Neural cell (in vitro differentiated cells): ENCODE results near the gene FCMR. TPM values are rescaled to one million over a fixed set of nuclear protein-coding genes. Genes with fewer than 3 reads are reported as not detected.

Source experiments
- H2AFZ ChIP-seq: fragments of 200-600, 300-800 bp; sonication (generic), shearing (Covaris generic); 2 replicates; pipeline ENCODE4 v1.6.0; 2014; ENCODE audit warnings: low read depth, mild to moderate bottlenecking, antibody characterized with exemption, low read length, moderate library complexity
- H3F3A ChIP-seq: fragments of 200-600 bp; shearing (Covaris generic); 2 replicates; pipeline ENCODE4 v1.6.1; 2016; ENCODE audit warnings: mild to moderate bottlenecking, moderate library complexity, mixed read lengths, antibody characterized with exemption, low read length; ENCODE audit not compliant: insufficient read depth, poor library complexity, severe bottlenecking
- H3K27ac ChIP-seq: fragments of 200-600, 300-800 bp; sonication (generic), shearing (Covaris generic); 2 replicates; pipeline ENCODE4 v1.5.1; 2014; ENCODE audit warnings: mild to moderate bottlenecking, low read length, moderate library complexity
- H3K27me3 ChIP-seq: fragments of 300-800, 200-600 bp; sonication (generic), shearing (Covaris generic); 2 replicates; pipeline ENCODE4 v1.6.0; 2014; ENCODE audit warnings: mild to moderate bottlenecking, low read depth, low read length, moderate library complexity; ENCODE audit not compliant: insufficient read depth
- H3K36me3 ChIP-seq: fragments of 300-800, 200-600 bp; sonication (generic), shearing (Covaris generic); 2 replicates; pipeline ENCODE4 v1.5.1; 2014; ENCODE audit warnings: mild to moderate bottlenecking, antibody characterized with exemption, low read length, moderate library complexity; ENCODE audit not compliant: insufficient read depth
- H3K4me2 ChIP-seq: fragments of 300-800, 200-600 bp; sonication (generic), shearing (Covaris generic); 2 replicates; pipeline ENCODE4 v1.6.0; 2014; ENCODE audit warnings: mild to moderate bottlenecking, low read length
- H3K4me3 ChIP-seq: fragments of 300-800, 200-600 bp; sonication (generic), shearing (Covaris generic); 2 replicates; pipeline ENCODE4 v1.5.1; 2014; ENCODE audit warnings: mild to moderate bottlenecking, low read length, moderate library complexity
- H3K79me2 ChIP-seq: fragments of 200-600 bp; shearing (Covaris generic); replicated peaks from 2 replicates; pipeline ENCODE4 v1.6.0; 2014; ENCODE audit warnings: mild to moderate bottlenecking, low read length, moderate library complexity; ENCODE audit not compliant: insufficient read depth
- H3K9ac ChIP-seq: fragments of 300-800, 200-600 bp; sonication (generic), shearing (Covaris generic); 2 replicates; pipeline ENCODE4 v1.6.1; 2016; ENCODE audit warnings: mild to moderate bottlenecking, low read length, mixed read lengths
- H3K9me2 ChIP-seq: fragments of 200-600 bp; shearing (Covaris generic); 2 replicates; pipeline ENCODE4 v1.6.1; 2016; ENCODE audit warnings: mild to moderate bottlenecking, low read length, mixed read lengths; ENCODE audit not compliant: insufficient read depth
- H3K9me3 ChIP-seq: fragments of 200-600, 300-800 bp; sonication (generic), shearing (Covaris generic); 2 replicates; pipeline ENCODE4 v1.6.1; 2016; ENCODE audit warnings: mild to moderate bottlenecking, mixed run types, low read length, moderate library complexity, mixed read lengths
- H4K20me1 ChIP-seq: fragments of 200-600 bp; shearing (Covaris generic); 2 replicates; pipeline ENCODE4 v1.6.1; 2016; ENCODE audit warnings: mild to moderate bottlenecking, mixed run types; ENCODE audit not compliant: insufficient read depth
- EP300 ChIP-seq: fragments of 450-650 bp; conservative IDR thresholded peaks from 2 replicates; pipeline ENCODE4 v1.6.1; 2014; ENCODE audit warnings: antibody characterized with exemption, mild to moderate bottlenecking, moderate library complexity; ENCODE audit not compliant: poor library complexity, severe bottlenecking
- EZH2 ChIP-seq: fragments of 200-600, 300-800 bp; shearing (Covaris generic), sonication (generic); IDR thresholded peaks from 2 replicates; pipeline ENCODE4 v1.6.1; 2014; ENCODE audit warnings: antibody characterized with exemption, low read length, borderline replicate concordance, mild to moderate bottlenecking; ENCODE audit not compliant: insufficient read depth, poor library complexity, severe bottlenecking
- MXI1 ChIP-seq: fragments of 450-650 bp; conservative IDR thresholded peaks from 2 replicates; pipeline ENCODE4 v1.6.1; 2014; ENCODE audit warnings: antibody characterized with exemption, mild to moderate bottlenecking; ENCODE audit not compliant: poor library complexity, severe bottlenecking
- POLR2AphosphoS5 ChIP-seq: IDR thresholded peaks from 2 replicates; pipeline ENCODE4 v1.6.1; 2012
- RAD21 ChIP-seq: fragments of 450-650 bp; conservative IDR thresholded peaks from 2 replicates; pipeline ENCODE4 v1.6.1; 2014; ENCODE audit warnings: antibody characterized with exemption, mild to moderate bottlenecking, moderate library complexity
- SMC3 ChIP-seq: fragments of 450-650 bp; conservative IDR thresholded peaks from 2 replicates; pipeline ENCODE4 v1.6.1; 2014; ENCODE audit warnings: antibody characterized with exemption, mild to moderate bottlenecking, moderate library complexity; ENCODE audit not compliant: poor library complexity
- TAF1 ChIP-seq: IDR thresholded peaks from 2 replicates; pipeline ENCODE4 v1.6.1; 2012; ENCODE audit warnings: low read depth
- polyA plus RNA-seq: library from polyadenylated mRNA; depleted of rRNA; stranded (reverse); fragments of >200 nt; gene quantifications from 2 replicates; pipeline ENCODE4 v1.2.3, GENCODE V29; 2014
- TF ChIP-seq, protein P1 (sequence below): IDR thresholded peaks from 2 replicates; pipeline ENCODE4 v1.6.1; 2012; ENCODE audit warnings: borderline replicate concordance
- TF ChIP-seq, protein P2 (sequence below): fragments of 450-650 bp; IDR thresholded peaks from 2 replicates; pipeline ENCODE4 v1.5.1; 2014; ENCODE audit warnings: antibody characterized with exemption, mild to moderate bottlenecking, moderate library complexity; ENCODE audit not compliant: poor library complexity, severe bottlenecking

The FCMR gene
- polyA plus RNA-seq, 1 donor from 2014 or later = not detected

GRCh38 chr1:206899717-206900116, 22.0 kb downstream of the FCMR start:
- Histone ChIP-seq H3K9me3 (no peaks in the 10 kb centered on the region), H3F3A (no peaks in the 10 kb centered on the region), H3K4me3 (no peak overlapping the region), H3K4me2 (no peak overlapping the region), H4K20me1 (no peaks in the 10 kb centered on the region), H2AFZ (no peak overlapping the region), H3K27ac (no peak overlapping the region), H3K79me2 (no peaks in the 10 kb centered on the region), H3K9me2 (no peaks in the 10 kb centered on the region), H3K27me3 (no peaks in the 10 kb centered on the region), H3K9ac (no peak overlapping the region), H3K36me3 (no peaks in the 10 kb centered on the region)
- TF ChIP-seq MXI1 = no peak
- no peak for TF ChIP-seq SMC3

DNA sequence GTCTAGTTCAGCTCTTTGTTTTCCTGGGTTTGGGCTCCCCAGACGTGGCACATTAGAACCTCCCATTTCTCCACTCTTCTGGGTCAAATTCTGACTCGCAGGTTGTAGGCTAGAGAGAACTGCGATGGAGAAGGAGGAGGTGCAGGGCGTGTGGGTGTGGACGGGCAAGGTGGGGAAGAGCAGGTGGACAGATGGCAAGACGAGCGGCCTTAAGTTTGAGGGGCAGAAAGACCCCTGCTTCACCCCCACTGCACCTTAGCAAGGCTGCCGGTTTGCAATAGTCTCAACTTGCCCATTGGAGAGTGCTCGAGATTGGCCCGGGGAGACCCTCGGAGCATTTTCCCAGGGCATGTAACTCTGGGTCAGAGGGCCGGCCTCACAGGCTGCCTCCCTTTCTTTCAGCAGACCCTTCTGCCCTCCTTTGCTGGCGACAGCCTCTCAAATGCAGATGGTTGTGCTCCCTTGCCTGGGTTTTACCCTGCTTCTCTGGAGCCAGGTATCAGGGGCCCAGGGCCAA, 22.8 kb downstream of the FCMR start:
- H3K4me2 ChIP-seq = no peak overlapping the region
- no peak overlapping the region for H2AFZ ChIP-seq
- no peaks in the 10 kb centered on the region for H3F3A ChIP-seq

More for the DNA sequence above, 22.8 kb downstream of the FCMR start:
- Histone ChIP-seq H4K20me1 (no peaks in the 10 kb centered on the region), H3K36me3 (no peaks in the 10 kb centered on the region), H3K9ac (no peak overlapping the region), H3K79me2 (no peaks in the 10 kb centered on the region), H3K27ac (no peak overlapping the region), H3K9me2 (no peaks in the 10 kb centered on the region), H3K4me3 (no peak overlapping the region), H3K27me3 (no peaks in the 10 kb centered on the region), H3K9me3 (no peaks in the 10 kb centered on the region)
- TF ChIP-seq MXI1 (no peak), RAD21 (no peak), SMC3 (no peak), TAF1 (no peak), EP300 (no peak), EZH2 (no peak), POLR2AphosphoS5 (no peak)
- TF ChIP-seq, protein P1, sequence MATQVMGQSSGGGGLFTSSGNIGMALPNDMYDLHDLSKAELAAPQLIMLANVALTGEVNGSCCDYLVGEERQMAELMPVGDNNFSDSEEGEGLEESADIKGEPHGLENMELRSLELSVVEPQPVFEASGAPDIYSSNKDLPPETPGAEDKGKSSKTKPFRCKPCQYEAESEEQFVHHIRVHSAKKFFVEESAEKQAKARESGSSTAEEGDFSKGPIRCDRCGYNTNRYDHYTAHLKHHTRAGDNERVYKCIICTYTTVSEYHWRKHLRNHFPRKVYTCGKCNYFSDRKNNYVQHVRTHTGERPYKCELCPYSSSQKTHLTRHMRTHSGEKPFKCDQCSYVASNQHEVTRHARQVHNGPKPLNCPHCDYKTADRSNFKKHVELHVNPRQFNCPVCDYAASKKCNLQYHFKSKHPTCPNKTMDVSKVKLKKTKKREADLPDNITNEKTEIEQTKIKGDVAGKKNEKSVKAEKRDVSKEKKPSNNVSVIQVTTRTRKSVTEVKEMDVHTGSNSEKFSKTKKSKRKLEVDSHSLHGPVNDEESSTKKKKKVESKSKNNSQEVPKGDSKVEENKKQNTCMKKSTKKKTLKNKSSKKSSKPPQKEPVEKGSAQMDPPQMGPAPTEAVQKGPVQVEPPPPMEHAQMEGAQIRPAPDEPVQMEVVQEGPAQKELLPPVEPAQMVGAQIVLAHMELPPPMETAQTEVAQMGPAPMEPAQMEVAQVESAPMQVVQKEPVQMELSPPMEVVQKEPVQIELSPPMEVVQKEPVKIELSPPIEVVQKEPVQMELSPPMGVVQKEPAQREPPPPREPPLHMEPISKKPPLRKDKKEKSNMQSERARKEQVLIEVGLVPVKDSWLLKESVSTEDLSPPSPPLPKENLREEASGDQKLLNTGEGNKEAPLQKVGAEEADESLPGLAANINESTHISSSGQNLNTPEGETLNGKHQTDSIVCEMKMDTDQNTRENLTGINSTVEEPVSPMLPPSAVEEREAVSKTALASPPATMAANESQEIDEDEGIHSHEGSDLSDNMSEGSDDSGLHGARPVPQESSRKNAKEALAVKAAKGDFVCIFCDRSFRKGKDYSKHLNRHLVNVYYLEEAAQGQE = no peak
- TF ChIP-seq, protein P2, sequence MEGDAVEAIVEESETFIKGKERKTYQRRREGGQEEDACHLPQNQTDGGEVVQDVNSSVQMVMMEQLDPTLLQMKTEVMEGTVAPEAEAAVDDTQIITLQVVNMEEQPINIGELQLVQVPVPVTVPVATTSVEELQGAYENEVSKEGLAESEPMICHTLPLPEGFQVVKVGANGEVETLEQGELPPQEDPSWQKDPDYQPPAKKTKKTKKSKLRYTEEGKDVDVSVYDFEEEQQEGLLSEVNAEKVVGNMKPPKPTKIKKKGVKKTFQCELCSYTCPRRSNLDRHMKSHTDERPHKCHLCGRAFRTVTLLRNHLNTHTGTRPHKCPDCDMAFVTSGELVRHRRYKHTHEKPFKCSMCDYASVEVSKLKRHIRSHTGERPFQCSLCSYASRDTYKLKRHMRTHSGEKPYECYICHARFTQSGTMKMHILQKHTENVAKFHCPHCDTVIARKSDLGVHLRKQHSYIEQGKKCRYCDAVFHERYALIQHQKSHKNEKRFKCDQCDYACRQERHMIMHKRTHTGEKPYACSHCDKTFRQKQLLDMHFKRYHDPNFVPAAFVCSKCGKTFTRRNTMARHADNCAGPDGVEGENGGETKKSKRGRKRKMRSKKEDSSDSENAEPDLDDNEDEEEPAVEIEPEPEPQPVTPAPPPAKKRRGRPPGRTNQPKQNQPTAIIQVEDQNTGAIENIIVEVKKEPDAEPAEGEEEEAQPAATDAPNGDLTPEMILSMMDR = no peak
